IPS DF 6.9 (cell line): ENCODE data around the gene LRRC70.

Experiments
- DNase-seq: peaks from one replicate; pipeline ENCODE4 v3.0.0-alpha.2; 2013; ENCODE audit warnings: low read depth, low spot score
- H3K27ac ChIP-seq: one replicate; pipeline ENCODE4 v1.5.1; 2013; ENCODE audit warnings: low read length, control low read depth
- H3K27me3 ChIP-seq: 2 replicates; pipeline ENCODE4 v1.6.1; 2013; ENCODE audit warnings: mild to moderate bottlenecking, low read length; ENCODE audit not compliant: control insufficient read depth, insufficient read depth
- H3K36me3 ChIP-seq: 2 replicates; pipeline ENCODE4 v1.6.1; 2013; ENCODE audit warnings: low read length; ENCODE audit not compliant: control insufficient read depth, insufficient read depth
- H3K4me1 ChIP-seq: 2 replicates; pipeline ENCODE4 v1.6.1; 2013; ENCODE audit warnings: low read length; ENCODE audit not compliant: control insufficient read depth, insufficient read depth
- H3K4me3 ChIP-seq: 2 replicates; pipeline ENCODE4 v1.5.1; 2013; ENCODE audit warnings: mild to moderate bottlenecking, low read length
- H3K9me3 ChIP-seq: 2 replicates; pipeline ENCODE4 v1.6.1; 2013; ENCODE audit warnings: low read length, inconsistent platforms; ENCODE audit not compliant: control insufficient read depth, insufficient read depth
- WGBS: extraction: QIAGEN DNeasy Blood & Tissue Kit; methylation state at CpG from one replicate; pipeline ENCODE4 v1.1.7; 2013; ENCODE audit warnings: mixed read lengths, missing lambda C conversion rate; ENCODE audit not compliant: insufficient read length, insufficient coverage; 5-methylcytosine and 5-hydroxymethylcytosine counted together

Gene LRRC70, protein sequence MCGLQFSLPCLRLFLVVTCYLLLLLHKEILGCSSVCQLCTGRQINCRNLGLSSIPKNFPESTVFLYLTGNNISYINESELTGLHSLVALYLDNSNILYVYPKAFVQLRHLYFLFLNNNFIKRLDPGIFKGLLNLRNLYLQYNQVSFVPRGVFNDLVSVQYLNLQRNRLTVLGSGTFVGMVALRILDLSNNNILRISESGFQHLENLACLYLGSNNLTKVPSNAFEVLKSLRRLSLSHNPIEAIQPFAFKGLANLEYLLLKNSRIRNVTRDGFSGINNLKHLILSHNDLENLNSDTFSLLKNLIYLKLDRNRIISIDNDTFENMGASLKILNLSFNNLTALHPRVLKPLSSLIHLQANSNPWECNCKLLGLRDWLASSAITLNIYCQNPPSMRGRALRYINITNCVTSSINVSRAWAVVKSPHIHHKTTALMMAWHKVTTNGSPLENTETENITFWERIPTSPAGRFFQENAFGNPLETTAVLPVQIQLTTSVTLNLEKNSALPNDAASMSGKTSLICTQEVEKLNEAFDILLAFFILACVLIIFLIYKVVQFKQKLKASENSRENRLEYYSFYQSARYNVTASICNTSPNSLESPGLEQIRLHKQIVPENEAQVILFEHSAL

DNA sequence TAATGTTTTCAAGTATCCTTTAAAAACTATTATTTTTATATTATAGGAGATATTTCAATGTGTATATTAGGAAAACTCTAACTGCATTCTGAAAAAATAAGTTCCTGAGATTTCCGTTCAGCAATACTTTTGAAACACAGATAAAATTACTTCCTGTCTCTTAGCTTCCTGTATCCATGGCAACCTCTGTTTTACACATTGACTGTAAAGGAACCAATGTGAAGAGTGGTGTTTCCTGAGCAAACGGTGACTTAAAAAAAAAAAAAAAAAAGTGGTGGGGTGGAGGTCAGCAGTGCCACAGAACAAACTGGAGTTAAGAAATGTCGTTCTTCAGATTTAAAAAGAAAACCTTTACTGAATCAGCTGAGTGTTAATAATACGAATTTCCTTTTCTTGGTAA lies at the start of gene LRRC70:
LRRC70 (plus strand) TSS at position 280 of the 400 bp plus-strand sequence. CDS start 620 bp downstream, outside the sequence.
- no peaks in the 10 kb centered on the region for H3K36me3 ChIP-seq
- H3K4me3 ChIP-seq: no peak within 1 kb of the TSS
- no peak within 1 kb of the TSS for H3K27ac ChIP-seq
- DNase-seq: no peak
- no peaks in the 10 kb centered on the region for H3K9me3 ChIP-seq
- no peaks in the 10 kb centered on the region for H3K4me1 ChIP-seq
- H3K27me3 ChIP-seq: no peaks in the 10 kb centered on the region
- no CpG with 5 or more reads among the region's 4 CpGs for WGBS

DNA sequence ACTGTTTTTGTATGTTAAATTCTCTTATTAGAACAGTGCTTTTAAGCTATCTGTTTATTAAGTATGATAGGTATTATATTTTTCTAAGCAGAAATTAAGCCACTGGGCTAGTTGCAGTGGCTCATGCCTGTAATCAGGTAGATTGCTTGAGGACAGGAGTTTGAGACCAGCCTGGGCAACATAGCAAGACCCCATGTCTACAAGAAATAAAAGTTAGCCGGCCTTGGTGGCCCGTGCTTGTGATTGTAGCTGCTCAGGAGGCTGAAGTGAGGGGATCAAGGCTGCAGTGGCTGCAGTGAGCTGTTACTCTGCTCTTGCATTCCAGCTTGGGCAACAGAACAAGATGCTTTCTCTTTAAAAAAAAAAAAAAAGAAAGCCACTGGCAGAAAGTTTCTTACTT lies 45.0 kb upstream of the LRRC70 start:
- no peaks in the 10 kb centered on the region for H3K4me1 ChIP-seq
- H3K36me3 ChIP-seq: no peaks in the 10 kb centered on the region; the same call in 1 of the 2 replicates
- WGBS: no CpG with 5 or more reads among the region's 2 CpGs
- H3K4me3 ChIP-seq: no peak overlapping the region
- no peaks in the 10 kb centered on the region for H3K9me3 ChIP-seq
- no peaks in the 10 kb centered on the region for H3K27me3 ChIP-seq
- DNase-seq: no peak
- H3K27ac ChIP-seq: no peak overlapping the region

DNA sequence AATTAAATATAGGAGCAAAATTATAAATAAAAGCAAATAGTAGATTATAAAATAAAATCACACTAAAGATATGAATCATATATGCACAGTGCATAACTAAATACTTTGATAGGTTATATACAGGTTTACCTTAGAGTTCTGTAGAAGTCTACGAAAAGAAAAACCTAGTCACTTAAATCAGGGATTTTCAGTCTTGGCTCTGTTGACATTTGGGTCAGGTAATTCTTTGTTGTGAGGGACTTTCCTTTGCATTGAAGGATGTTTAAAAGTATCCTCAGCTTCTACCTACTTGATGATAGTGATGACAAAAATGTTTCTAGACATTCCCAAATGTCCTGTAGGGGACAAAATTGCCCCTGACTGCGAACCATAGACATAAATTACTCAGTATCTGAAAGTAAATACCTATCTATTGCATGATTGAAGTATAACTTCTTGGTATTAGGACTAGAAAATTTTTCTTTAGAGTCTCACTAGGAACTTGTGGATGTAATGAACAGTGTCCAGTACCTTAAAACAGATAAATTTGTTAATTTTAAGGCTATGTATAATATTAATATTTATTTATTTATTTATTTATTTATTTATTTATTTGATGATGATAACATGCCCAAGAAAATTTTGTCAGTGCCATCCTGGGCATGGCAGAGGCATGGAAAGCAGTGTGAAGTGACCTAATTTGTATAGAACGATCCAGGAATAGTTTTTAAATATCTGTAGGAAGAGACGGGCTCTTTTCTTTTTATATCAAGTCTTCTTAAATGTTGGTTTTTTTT lies 44.0 kb upstream of the LRRC70 start:
- H3K36me3 ChIP-seq: no peaks in the 10 kb centered on the region; the same call in 1 of the 2 replicates
- WGBS: no CpG with 5 or more reads among the region's 4 CpGs
- no peaks in the 10 kb centered on the region for H3K27me3 ChIP-seq
- H3K9me3 ChIP-seq: no peaks in the 10 kb centered on the region
- no peak overlapping the region for H3K27ac ChIP-seq
- DNase-seq: no peak
- no peak overlapping the region for H3K4me3 ChIP-seq
- no peaks in the 10 kb centered on the region for H3K4me1 ChIP-seq

DNA sequence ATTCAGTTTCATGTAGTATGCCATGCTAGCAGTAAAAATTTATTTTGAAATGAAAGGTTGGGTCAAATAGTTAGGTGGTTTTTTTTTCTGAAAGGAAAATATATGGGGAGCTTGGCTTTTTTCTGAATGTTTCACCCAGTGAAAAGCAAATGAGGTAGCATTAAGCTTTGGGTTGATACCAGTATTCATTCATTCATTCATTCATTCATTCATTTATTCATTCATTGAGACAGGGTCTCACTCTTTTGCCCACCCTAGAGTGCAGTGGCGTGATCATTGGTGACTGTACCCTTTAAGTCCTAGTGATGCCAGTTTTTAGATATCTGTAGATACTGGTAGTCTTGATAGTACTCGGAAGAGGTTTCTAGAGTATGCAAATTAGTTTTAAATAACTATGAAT lies 42.4 kb upstream of the LRRC70 start:
- no peak for DNase-seq
- Histone ChIP-seq H3K27me3 (no peaks in the 10 kb centered on the region), H3K27ac (no peak overlapping the region), H3K4me1 (no peaks in the 10 kb centered on the region), H3K36me3 (no peaks in the 10 kb centered on the region), H3K4me3 (no peak overlapping the region), H3K9me3 (no peaks in the 10 kb centered on the region)
- no CpG with 5 or more reads among the region's 2 CpGs for WGBS

DNA sequence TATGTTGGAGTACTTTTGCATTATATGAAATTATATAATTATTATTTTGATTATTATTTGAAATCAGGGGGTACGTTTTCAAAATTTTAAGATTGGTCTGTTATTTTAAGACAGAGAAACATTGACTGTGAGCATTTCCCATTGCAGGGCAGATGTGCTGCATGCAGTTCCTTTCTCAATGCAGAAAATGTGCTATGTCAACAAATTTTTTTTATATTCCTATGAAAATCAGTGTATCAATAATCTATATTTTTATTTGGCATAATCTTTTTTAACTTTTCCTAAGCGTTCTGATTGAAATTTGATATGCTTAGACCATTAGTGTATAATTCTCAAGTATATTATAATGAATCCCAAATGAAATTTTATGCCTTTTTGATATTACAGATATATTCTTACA lies 41.8 kb upstream of the LRRC70 start:
- H3K27me3 ChIP-seq: no peaks in the 10 kb centered on the region
- 100% methylated on average over 1 of the region's 2 CpGs for WGBS
- no peaks in the 10 kb centered on the region for H3K9me3 ChIP-seq
- no peaks in the 10 kb centered on the region for H3K36me3 ChIP-seq
- H3K4me1 ChIP-seq: no peaks in the 10 kb centered on the region
- no peak for DNase-seq
- no peak overlapping the region for H3K27ac ChIP-seq
- H3K4me3 ChIP-seq: no peak overlapping the region

DNA sequence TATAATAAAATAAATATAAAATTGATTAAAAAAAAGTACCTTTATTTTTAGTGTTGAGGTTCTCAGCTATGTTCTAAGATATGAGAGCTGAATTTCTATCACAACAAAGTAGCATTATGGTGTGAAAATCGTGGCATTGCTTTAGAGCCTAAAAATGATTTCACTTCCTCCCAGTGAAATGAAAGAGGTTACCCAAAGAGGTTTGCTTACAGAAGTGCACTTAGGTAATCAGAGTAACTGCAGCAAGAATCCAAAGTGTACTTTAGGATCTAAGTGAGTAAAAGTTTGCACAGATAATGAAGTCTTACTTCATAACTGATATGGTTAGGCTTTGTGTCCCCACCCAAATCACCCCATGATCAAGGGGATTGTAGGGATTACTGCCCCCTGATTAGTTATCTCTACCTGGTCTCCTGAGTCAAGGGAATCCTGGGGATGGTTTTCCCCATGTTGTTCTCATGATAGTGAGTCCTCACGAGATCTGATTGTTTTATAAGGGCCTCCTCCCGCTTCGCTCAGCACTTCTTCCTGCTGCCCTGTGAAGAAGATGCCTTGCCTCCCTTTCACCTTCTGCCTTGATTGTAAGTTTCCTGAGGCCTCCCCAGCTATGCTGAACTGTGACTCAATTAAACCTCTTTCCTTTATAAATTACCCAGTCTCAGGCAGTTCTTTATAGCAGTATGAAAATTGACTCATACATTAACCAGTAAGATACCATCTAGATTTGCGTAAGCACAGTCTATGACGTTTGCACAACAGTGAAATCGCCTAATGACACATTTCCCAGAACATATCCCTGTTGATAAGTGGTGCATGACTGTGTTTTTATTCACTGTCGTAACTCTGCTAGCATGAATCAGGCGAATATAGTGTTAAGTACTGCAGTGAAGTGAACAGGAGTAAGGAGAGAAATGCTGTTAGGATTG lies 40.3 kb upstream of the LRRC70 start:
- Histone ChIP-seq H3K27me3 (no peaks in the 10 kb centered on the region), H3K36me3 (no peaks in the 10 kb centered on the region), H3K4me3 (no peak overlapping the region), H3K4me1 (no peaks in the 10 kb centered on the region), H3K27ac (no peak overlapping the region), H3K9me3 (no peaks in the 10 kb centered on the region)
- no CpG with 5 or more reads among the region's 9 CpGs for WGBS
- no peak for DNase-seq

DNA sequence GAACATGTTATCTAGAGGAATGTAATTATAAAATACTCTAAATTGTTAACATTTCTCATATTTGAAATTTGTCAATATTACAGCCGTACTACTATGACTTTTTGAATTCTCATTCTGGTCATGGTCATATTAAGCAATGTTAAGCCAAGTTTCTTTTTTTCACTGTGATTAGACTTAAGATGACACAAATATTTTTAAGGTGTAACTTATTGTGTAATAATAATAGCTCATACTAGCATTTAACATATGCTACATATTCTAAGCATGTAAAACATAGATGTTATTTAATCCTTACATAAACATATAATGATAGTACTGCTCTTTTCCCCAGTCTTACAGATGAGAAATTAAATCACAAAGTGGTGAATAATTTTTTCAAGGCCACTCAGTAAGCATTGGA lies 35.9 kb upstream of the LRRC70 start:
- no peak overlapping the region for H3K4me3 ChIP-seq
- H3K27me3 ChIP-seq: no peaks in the 10 kb centered on the region
- H3K9me3 ChIP-seq: no peaks in the 10 kb centered on the region
- no peaks in the 10 kb centered on the region for H3K4me1 ChIP-seq
- WGBS: no CpG with 5 or more reads among the region's 1 CpG
- H3K36me3 ChIP-seq: no peaks in the 10 kb centered on the region
- H3K27ac ChIP-seq: no peak overlapping the region
- DNase-seq: no peak

DNA sequence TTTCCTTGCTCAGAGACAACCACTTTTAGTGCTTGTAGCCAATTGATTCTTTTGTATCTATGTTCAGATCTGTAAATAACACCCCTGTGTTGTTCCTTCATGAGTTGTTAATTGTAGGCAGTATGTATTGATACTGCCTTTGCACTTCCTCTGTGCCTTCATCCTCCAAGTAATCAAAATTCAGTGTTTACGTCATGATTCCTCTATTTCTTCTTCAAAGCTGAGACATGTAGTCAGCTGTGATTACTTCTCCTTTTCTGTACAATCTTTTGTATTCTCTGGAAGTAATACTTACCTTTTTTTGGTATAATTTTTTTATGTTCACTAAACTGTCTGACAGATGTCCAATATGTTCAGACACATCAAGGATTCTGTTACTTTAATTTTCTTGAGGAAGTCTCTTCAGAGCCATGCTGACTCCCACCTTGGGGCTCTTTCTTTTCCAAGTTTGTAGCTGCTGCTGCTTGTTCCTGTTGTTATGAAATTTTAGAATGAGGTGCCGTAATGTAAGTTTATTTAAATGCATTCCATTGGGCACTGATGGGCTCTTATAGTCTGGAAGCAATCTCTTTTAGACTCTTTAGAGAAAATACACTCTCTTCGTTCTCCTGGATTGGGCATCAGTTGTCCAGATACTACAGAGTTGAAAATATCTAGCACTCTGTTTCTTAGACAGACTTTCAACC lies 30.5 kb upstream of the LRRC70 start:
- no peak for DNase-seq
- WGBS: no CpG with 5 or more reads among the region's 3 CpGs

DNA sequence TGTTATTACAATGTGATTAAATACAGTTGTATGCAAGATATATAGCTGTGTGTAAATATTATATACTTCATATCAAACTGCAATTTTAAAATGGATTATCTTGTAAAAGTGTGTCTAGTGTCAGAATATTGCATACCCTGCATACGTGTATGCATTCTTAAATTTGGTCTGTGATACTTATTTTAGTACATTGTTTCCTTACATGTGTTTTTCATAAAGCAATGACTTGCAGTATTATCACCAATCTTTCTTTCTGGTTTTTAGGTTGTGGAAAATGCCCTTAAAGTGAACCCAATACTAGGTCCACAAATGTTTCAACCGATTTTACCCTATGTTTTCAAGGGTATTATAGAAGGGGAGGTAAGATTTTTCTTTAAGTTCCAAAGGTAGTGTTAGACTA lies 28.5 kb upstream of the LRRC70 start:
- Histone ChIP-seq H3K27me3 (no peaks in the 10 kb centered on the region), H3K4me1 (no peaks in the 10 kb centered on the region), H3K4me3 (no peak overlapping the region), H3K9me3 (no peaks in the 10 kb centered on the region), H3K27ac (no peak overlapping the region), H3K36me3 (no peaks in the 10 kb centered on the region)
- no peak for DNase-seq
- WGBS: no CpG with 5 or more reads among the region's 2 CpGs

More for the DNA sequence above, 30.5 kb upstream of the LRRC70 start:
- H3K27ac ChIP-seq: no peak overlapping the region
- H3K27me3 ChIP-seq: no peaks in the 10 kb centered on the region
- no peaks in the 10 kb centered on the region for H3K36me3 ChIP-seq
- no peaks in the 10 kb centered on the region for H3K9me3 ChIP-seq
- H3K4me3 ChIP-seq: no peak overlapping the region
- no peaks in the 10 kb centered on the region for H3K4me1 ChIP-seq
